Measurements from ENCODE around the gene ANKUB1. TPM values are rescaled to one million over a fixed set of nuclear protein-coding genes. Genes with fewer than 3 reads are reported as not detected.

ANKUB1 gene
- total and polyA plus RNA-seq, 8 donors = not detected

- intact Hi-C loops (cut with DNase I; ENCODE audit: low total_unique reads) = no loop called here
- no peak overlapping the region for H3K4me3 ChIP-seq
- 41 to 59% (median 48%) methylated on average over 2 of the region's 2 CpGs for WGBS, 5 donors
- H3K27me3 ChIP-seq = no peaks in the 10 kb centered on the region
- H3K36me3 ChIP-seq = no peaks in the 10 kb centered on the region
- no peaks in the 10 kb centered on the region for H3K9me3 ChIP-seq
- peak overlapping the region in 4 of 5 donors; percentile 21 to 64 (median 46) for H3K27ac ChIP-seq
- DNase-seq = no peak
- TF ChIP-seq POLR2AphosphoS5 (IDR thresholded peaks at IDR 0.05) = no peak
- H3K4me1 ChIP-seq = peaks cover 13 to 67% (median 32%) of the 10 kb centered on the region in 4 donors
Measured at GRCh38 chr3:149816986-149817385, 24.6 kb upstream of the ANKUB1 start.

GRCh38 chr3:149816311-149816710, 24.0 kb upstream of the ANKUB1 start:
- Histone ChIP-seq H3K4me3 (peak overlapping the region in 1 of 4 donors; percentile 71), H3K27me3 (no peaks in the 10 kb centered on the region), H3K9me3 (no peaks in the 10 kb centered on the region), H3K36me3 (no peaks in the 10 kb centered on the region), H3K27ac (peak overlapping the region in 4 of 5 donors; percentile 34 to 99 (median 47)), H3K4me1 (peaks cover 13 to 69% (median 32%) of the 10 kb centered on the region in 4 donors)
- TF ChIP-seq CTCF (IDR thresholded peaks at IDR 0.05) (no peak), EP300 (IDR thresholded peaks at IDR 0.05) (no peak), POLR2AphosphoS5 (IDR thresholded peaks at IDR 0.05) (no peak)
- intact Hi-C loops (cut with DNase I; ENCODE audit: low total_unique reads) = no loop called here
- no peak for DNase-seq
- WGBS, 5 donors = 36 to 58% (median 46%) methylated on average over 3 of the region's 3 CpGs

GRCh38 chr3:149815728-149816127, 23.4 kb upstream of the ANKUB1 start:
- no peak for DNase-seq
- WGBS, 5 donors = 83 to 99% (median 97%) methylated on average over 3 of the region's 3 CpGs
- intact Hi-C loops (cut with DNase I; ENCODE audit: low total_unique reads) = no loop called here
- peak overlapping the region in 4 of 5 donors; percentile 34 to 99 (median 47) for H3K27ac ChIP-seq
- TF ChIP-seq CTCF (IDR thresholded peaks at IDR 0.05) = no peak
- TF ChIP-seq POLR2A (IDR thresholded peaks at IDR 0.05) = no peak
- TF ChIP-seq EP300 (IDR thresholded peaks at IDR 0.05) = no peak
- no peak for TF ChIP-seq POLR2AphosphoS5 (IDR thresholded peaks at IDR 0.05)
- peaks cover 13 to 67% (median 32%) of the 10 kb centered on the region in 4 donors for H3K4me1 ChIP-seq
- no peaks in the 10 kb centered on the region for H3K36me3 ChIP-seq
- no peaks in the 10 kb centered on the region for H3K27me3 ChIP-seq
- peak overlapping the region in 1 of 4 donors; percentile 71 for H3K4me3 ChIP-seq
- no peaks in the 10 kb centered on the region for H3K9me3 ChIP-seq

GRCh38 chr3:149815321-149815720, 23.0 kb upstream of the ANKUB1 start:
- Histone ChIP-seq H3K4me1 (peaks cover 13 to 63% (median 31%) of the 10 kb centered on the region in 4 donors), H3K36me3 (no peaks in the 10 kb centered on the region), H3K9me3 (no peaks in the 10 kb centered on the region), H3K27ac (peak overlapping the region in 2 of 5 donors; percentile 99), H3K27me3 (no peaks in the 10 kb centered on the region), H3K4me3 (peak overlapping the region in 2 of 4 donors; percentile 71 to 76)
- no peak for DNase-seq
- WGBS, 5 donors = 74 to 86% (median 79%) methylated on average over 1 of the region's 1 CpG
- intact Hi-C loops (cut with DNase I; ENCODE audit: low total_unique reads) = no loop called here
- TF ChIP-seq POLR2A (IDR thresholded peaks at IDR 0.05) = no peak
- TF ChIP-seq POLR2AphosphoS5 (IDR thresholded peaks at IDR 0.05) = no peak

- peak overlapping the region; percentile 98 to 99 (median 99) for H3K27ac ChIP-seq
- intact Hi-C loops (cut with DNase I; ENCODE audit: low total_unique reads) = no loop called here
- H3K4me3 ChIP-seq = peak overlapping the region; percentile 67 to 77 (median 74)
- no peak for TF ChIP-seq EP300 (IDR thresholded peaks at IDR 0.05)
- TF ChIP-seq POLR2A (IDR thresholded peaks at IDR 0.05) = no peak
- TF ChIP-seq POLR2AphosphoS5 (IDR thresholded peaks at IDR 0.05) = no peak
- no peak for TF ChIP-seq CTCF (IDR thresholded peaks at IDR 0.05)
- H3K4me1 ChIP-seq = peaks cover 13 to 52% (median 29%) of the 10 kb centered on the region in 4 donors
- DNase-seq = peak in 1 of 2 donors; percentile 75
- H3K9me3 ChIP-seq = no peaks in the 10 kb centered on the region
- H3K27me3 ChIP-seq = no peaks in the 10 kb centered on the region
- 0 to 1% (median 0%) methylated on average over 29 of the region's 29 CpGs for WGBS, 5 donors
- no peaks in the 10 kb centered on the region for H3K36me3 ChIP-seq
Measured at GRCh38 chr3:149813367-149814281, 21.3 kb upstream of the ANKUB1 start.
